Measurements from ENCODE around the gene DRP2.

DRP2 gene

DNA sequence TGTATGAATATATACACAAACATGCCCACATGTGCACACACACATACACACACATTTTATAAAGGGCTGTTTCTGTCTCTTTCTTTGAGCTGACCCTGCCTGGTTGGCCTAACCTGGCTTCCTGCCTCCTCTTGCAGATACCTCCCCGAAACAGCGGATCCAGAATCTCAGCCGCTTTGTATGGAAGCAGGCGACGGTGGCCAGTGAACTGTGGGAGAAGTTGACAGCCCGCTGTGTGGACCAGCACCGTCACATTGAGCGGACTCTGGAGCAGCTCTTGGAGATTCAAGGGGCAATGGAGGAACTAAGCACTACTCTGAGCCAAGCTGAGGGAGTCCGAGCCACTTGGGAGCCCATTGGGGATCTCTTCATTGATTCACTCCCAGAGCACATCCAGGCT is 21.9 kb downstream of the DRP2 start:
- H3K36me3 ChIP-seq (ENCODE audit: insufficient read depth) = no peaks in the 10 kb centered on the region
- H3K27me3 ChIP-seq (ENCODE audit: insufficient read depth, low read depth) = no peaks in the 10 kb centered on the region
- H3K27ac ChIP-seq = no peak overlapping the region
- H3K79me2 ChIP-seq (ENCODE audit: insufficient read depth, low read depth) = no peaks in the 10 kb centered on the region
- no peak overlapping the region for H3K4me3 ChIP-seq (IDR thresholded peaks at IDR 0.05; ENCODE audit: insufficient read depth, low read depth, low read length)
- no peak for TF ChIP-seq CTCF (conservative IDR thresholded peaks at IDR 0.05; ENCODE audit: low read depth, low read length)
- no peak overlapping the region for H3K9ac ChIP-seq
- no peak overlapping the region for H2AFZ ChIP-seq (ENCODE audit: low read depth)
- H3K4me2 ChIP-seq = no peak overlapping the region
- H3K4me1 ChIP-seq (ENCODE audit: low read depth, poor library complexity, severe bottlenecking) = no peaks in the 10 kb centered on the region
- no peaks in the 10 kb centered on the region for H4K20me1 ChIP-seq (ENCODE audit: insufficient read depth)

- no peaks in the 10 kb centered on the region for H4K20me1 ChIP-seq (ENCODE audit: insufficient read depth)
- no peak overlapping the region for H3K4me2 ChIP-seq
- H3K79me2 ChIP-seq (ENCODE audit: insufficient read depth, low read depth) = no peaks in the 10 kb centered on the region
- no peaks in the 10 kb centered on the region for H3K36me3 ChIP-seq (ENCODE audit: insufficient read depth)
- H3K27ac ChIP-seq = no peak overlapping the region
- no peak overlapping the region for H2AFZ ChIP-seq (ENCODE audit: low read depth)
- H3K4me3 ChIP-seq (IDR thresholded peaks at IDR 0.05; ENCODE audit: insufficient read depth, low read depth, low read length) = no peak overlapping the region
- no peaks in the 10 kb centered on the region for H3K27me3 ChIP-seq (ENCODE audit: insufficient read depth, low read depth)
- H3K4me1 ChIP-seq (ENCODE audit: low read depth, poor library complexity, severe bottlenecking) = no peaks in the 10 kb centered on the region
- H3K9ac ChIP-seq = no peak overlapping the region
- TF ChIP-seq CTCF (conservative IDR thresholded peaks at IDR 0.05; ENCODE audit: low read depth, low read length) = no peak
Observed at GRCh38 chrX:101252634-101253033, 33.0 kb downstream of the DRP2 start.

GRCh38 chrX:101257448-101258258 is 38.1 kb downstream of the DRP2 start:
- H4K20me1 ChIP-seq (ENCODE audit: insufficient read depth) = no peaks in the 10 kb centered on the region
- no peak overlapping the region for H3K4me3 ChIP-seq (IDR thresholded peaks at IDR 0.05; ENCODE audit: insufficient read depth, low read depth, low read length)
- no peaks in the 10 kb centered on the region for H3K36me3 ChIP-seq (ENCODE audit: insufficient read depth)
- H3K27me3 ChIP-seq (ENCODE audit: insufficient read depth, low read depth) = no peaks in the 10 kb centered on the region
- H3K9ac ChIP-seq = no peak overlapping the region
- H3K79me2 ChIP-seq (ENCODE audit: insufficient read depth, low read depth) = no peaks in the 10 kb centered on the region
- no peak overlapping the region for H3K4me2 ChIP-seq
- no peak overlapping the region for H3K27ac ChIP-seq
- H3K4me1 ChIP-seq (ENCODE audit: low read depth, poor library complexity, severe bottlenecking) = no peaks in the 10 kb centered on the region
- no peak overlapping the region for H2AFZ ChIP-seq (ENCODE audit: low read depth)
- no peak for TF ChIP-seq CTCF (conservative IDR thresholded peaks at IDR 0.05; ENCODE audit: low read depth, low read length)

GRCh38 chrX:101258259-101258581 is 38.6 kb downstream of the DRP2 start:
- H3K79me2 ChIP-seq (ENCODE audit: insufficient read depth, low read depth) = no peaks in the 10 kb centered on the region
- no peak overlapping the region for H3K27ac ChIP-seq

More at GRCh38 chrX:101258259-101258581, 38.6 kb downstream of the DRP2 start:
- no peak overlapping the region for H2AFZ ChIP-seq (ENCODE audit: low read depth)
- no peaks in the 10 kb centered on the region for H3K36me3 ChIP-seq (ENCODE audit: insufficient read depth)
- no peaks in the 10 kb centered on the region for H4K20me1 ChIP-seq (ENCODE audit: insufficient read depth)
- H3K4me1 ChIP-seq (ENCODE audit: low read depth, poor library complexity, severe bottlenecking) = no peaks in the 10 kb centered on the region
- H3K9ac ChIP-seq = no peak overlapping the region
- H3K4me3 ChIP-seq (IDR thresholded peaks at IDR 0.05; ENCODE audit: insufficient read depth, low read depth, low read length) = no peak overlapping the region
- TF ChIP-seq CTCF (conservative IDR thresholded peaks at IDR 0.05; ENCODE audit: low read depth, low read length) = no peak
- no peak overlapping the region for H3K4me2 ChIP-seq
- H3K27me3 ChIP-seq (ENCODE audit: insufficient read depth, low read depth) = no peaks in the 10 kb centered on the region
